CD14-positive monocyte (primary cell): ENCODE results near the gene YTHDC1. TPM values are rescaled to one million over a fixed set of nuclear protein-coding genes. Genes with fewer than 3 reads are reported as not detected.

ENCODE experiments used
- DNase-seq, 3 donors: peaks; one replicate each; pipeline ENCODE4 v3.0.0-alpha.2; 2011 to 2022
- H2AFZ ChIP-seq: 2 replicates; pipeline ENCODE4 v1.6.0; 2012; ENCODE audit warnings: mild to moderate bottlenecking, low read depth, low read length, inconsistent platforms; ENCODE audit not compliant: insufficient read depth, poor library complexity, severe bottlenecking
- H3K27ac ChIP-seq, 2 donors: 1 replicate in 1 of 2; 2 replicates in 1 of 2; pipeline ENCODE4 v1.5.1; 2012 to 2013; ENCODE audit warnings: low read length in 2 of 2, control low read depth in 1 of 2, inconsistent platforms in 1 of 2, low read depth in 1 of 2, mild to moderate bottlenecking in 1 of 2
- H3K27me3 ChIP-seq, 2 donors: one replicate each; pipeline versions ENCODE4 v1.6.0 to v1.6.1; 2011 to 2013; ENCODE audit warnings: low read length in 2 of 2; ENCODE audit not compliant: control insufficient read depth in 2 of 2, insufficient read depth in 2 of 2
- H3K36me3 ChIP-seq, 2 donors: replicated peaks in 1 of 2; 1 replicate in 1 of 2; 2 replicates in 1 of 2; pipeline versions ENCODE4 v1.5.1 to v1.6.1; 2012 to 2013; ENCODE audit warnings: low read length in 2 of 2, control low read depth in 1 of 2, inconsistent platforms in 1 of 2, mild to moderate bottlenecking in 1 of 2; ENCODE audit not compliant: insufficient read depth in 2 of 2, control insufficient read depth in 1 of 2
- H3K4me1 ChIP-seq, 2 donors: 1 replicate in 1 of 2; 2 replicates in 1 of 2; pipeline versions ENCODE4 v1.5.1 to v1.6.1; 2012 to 2013; ENCODE audit warnings: low read length in 2 of 2, control low read depth in 1 of 2, inconsistent platforms in 1 of 2, mild to moderate bottlenecking in 1 of 2, moderate library complexity in 1 of 2; ENCODE audit not compliant: insufficient read depth in 2 of 2, control insufficient read depth in 1 of 2
- H3K4me2 ChIP-seq: replicated peaks from 2 replicates; pipeline ENCODE3; 2012; ENCODE audit warnings: low read length, moderate library complexity, mild to moderate bottlenecking; ENCODE audit not compliant: poor library complexity, severe bottlenecking; ENCODE audit errors: extremely low read depth
- H3K4me3 ChIP-seq, 3 experiments: fragments of 200-600 bp in 1 of 3; sonication (generic) in 1 of 3; replicated peaks in 1 of 3; 1 replicate in 2 of 3; 2 replicates in 1 of 3; pipeline ENCODE4 v1.5.1; 2011 to 2013; ENCODE audit warnings: low read length in 3 of 3, mild to moderate bottlenecking in 3 of 3, control low read depth in 2 of 3, low read depth in 2 of 3, inconsistent platforms in 1 of 3, moderate library complexity in 1 of 3
- H3K79me2 ChIP-seq: 2 replicates; pipeline ENCODE4 v1.6.0; 2012; ENCODE audit warnings: mild to moderate bottlenecking, control low read depth, inconsistent platforms, low read length, moderate library complexity; ENCODE audit not compliant: insufficient read depth
- H3K9ac ChIP-seq: 2 replicates; pipeline ENCODE4 v1.6.0; 2017; ENCODE audit warnings: low read length, mild to moderate bottlenecking; ENCODE audit not compliant: insufficient read depth, poor library complexity, severe bottlenecking
- H3K9me3 ChIP-seq, 2 donors: replicated peaks in 1 of 2; 1 replicate in 1 of 2; 2 replicates in 1 of 2; pipeline versions ENCODE4 v1.5.1 to v1.6.1; 2012 to 2013; ENCODE audit warnings: low read length in 2 of 2, control low read depth in 1 of 2; ENCODE audit not compliant: control insufficient read depth in 1 of 2, insufficient read depth in 1 of 2
- H4K20me1 ChIP-seq: 2 replicates; pipeline ENCODE4 v1.6.0; 2012; ENCODE audit warnings: mild to moderate bottlenecking, low read length, control low read depth, moderate library complexity; ENCODE audit not compliant: insufficient read depth
- H3K27ac Mint-ChIP-seq, 7 donors: one replicate each; pipeline ENCODE4 v1.8.0; 2020; ENCODE audit warnings: mild to moderate bottlenecking in 7 of 7, mixed read lengths in 7 of 7, moderate library complexity in 6 of 7, inconsistent platforms in 2 of 7
- H3K27me3 Mint-ChIP-seq, 3 donors: one replicate each; pipeline ENCODE4 v1.8.0; 2021 to 2022; ENCODE audit warnings: low read depth in 3 of 3, mild to moderate bottlenecking in 3 of 3, mixed read lengths in 3 of 3, moderate library complexity in 3 of 3, inconsistent platforms in 1 of 3
- H3K36me3 Mint-ChIP-seq, 2 donors: one replicate each; pipeline ENCODE4 v1.8.0; 2020; ENCODE audit warnings: mixed read lengths in 2 of 2, inconsistent platforms in 1 of 2, mild to moderate bottlenecking in 1 of 2
- H3K4me1 Mint-ChIP-seq: one replicate; pipeline ENCODE4 v1.8.0; 2020; ENCODE audit warnings: mild to moderate bottlenecking, mixed read lengths
- H3K4me3 Mint-ChIP-seq, 2 donors: one replicate each; pipeline ENCODE4 v1.8.0; 2020; ENCODE audit warnings: mild to moderate bottlenecking in 2 of 2, mixed read lengths in 2 of 2, moderate library complexity in 1 of 2
- H3K9me3 Mint-ChIP-seq, 7 donors: one replicate each; pipeline ENCODE4 v1.8.0; 2020 to 2022; ENCODE audit warnings: mixed read lengths in 7 of 7, mild to moderate bottlenecking in 6 of 7, moderate library complexity in 6 of 7, inconsistent platforms in 2 of 7
- CTCF ChIP-seq: fragments of 200-600 bp; IDR thresholded peaks from one replicate; pipeline ENCODE4 v1.8.0; 2022; ENCODE audit warnings: antibody characterized with exemption, mild to moderate bottlenecking
- WGBS: methylation state at CpG from one replicate; pipeline ENCODE4 v1.1.5; 2013; ENCODE audit warnings: missing lambda C conversion rate; ENCODE audit not compliant: insufficient coverage; 5-methylcytosine and 5-hydroxymethylcytosine counted together
- intact Hi-C, 2 donors: fragments of 100-400 bp; cut with micrococcal nuclease; formaldehyde crosslinking; loops; one replicate each; pipeline versions ENCODE4 v1.15.0 to v1.15.1; 2023
- polyA plus RNA-seq, 3 donors: library from polyadenylated mRNA; depleted of rRNA in 1 of 3; unstranded in 2 of 3; stranded (reverse) in 1 of 3; fragments of 300-500 nt in 2 of 3; fragments of >200 nt in 1 of 3; fragmentation: Illumina TruSeq in 2 of 3; gene quantifications; 1 replicate in 2 of 3; 2 replicates in 1 of 3; pipeline ENCODE4 v1.2.3, GENCODE V29; 2012 to 2021

The YTHDC1 gene
- polyA plus RNA-seq, 3 donors = 11.0 to 30.8 (median 11.5) TPM

GRCh38 chr4:68319040-68319439, 30.9 kb downstream of the YTHDC1 start:
- Mint-ChIP-seq H3K4me3 (no peak overlapping the region), H3K27me3 (no peaks in the 10 kb centered on the region), H3K4me1 (no peaks in the 10 kb centered on the region), H3K36me3 (peaks cover 71 to 86% of the 10 kb centered on the region in 2 donors), H3K27ac (peak overlapping the region in 1 of 7 donors; percentile 11), H3K9me3 (no peaks in the 10 kb centered on the region)
- H3K79me2 ChIP-seq = no peaks in the 10 kb centered on the region
- H3K9ac ChIP-seq = no peak overlapping the region
- no peak for DNase-seq
- no peak overlapping the region for H3K4me3 ChIP-seq
- H3K9me3 ChIP-seq = no peaks in the 10 kb centered on the region
- H3K27me3 ChIP-seq = no peaks in the 10 kb centered on the region
- TF ChIP-seq CTCF = no peak
- H3K4me1 ChIP-seq = no peaks in the 10 kb centered on the region
- intact Hi-C loops = no loop called here
- WGBS = no CpG with 5 or more reads among the region's 1 CpG
- H3K27ac ChIP-seq = no peak overlapping the region
- peaks cover 91 to 99% of the 10 kb centered on the region in 2 donors for H3K36me3 ChIP-seq
- no peak overlapping the region for H2AFZ ChIP-seq
- H4K20me1 ChIP-seq = peaks cover 20% of the 10 kb centered on the region
- H3K4me2 ChIP-seq = no peak overlapping the region

- TF ChIP-seq CTCF = no peak
- WGBS = no CpG with 5 or more reads among the region's 5 CpGs
- peaks cover 71 to 88% of the 10 kb centered on the region in 2 donors for H3K36me3 Mint-ChIP-seq
Observed at GRCh38 chr4:68316193-68316969, 33.5 kb downstream of the YTHDC1 start.

More at GRCh38 chr4:68316193-68316969, 33.5 kb downstream of the YTHDC1 start:
- no peak overlapping the region for H3K4me3 ChIP-seq
- H3K27me3 ChIP-seq = no peaks in the 10 kb centered on the region
- no peak overlapping the region for H2AFZ ChIP-seq
- intact Hi-C loops = no loop called here
- H3K79me2 ChIP-seq = no peaks in the 10 kb centered on the region
- Mint-ChIP-seq H3K27me3 (no peaks in the 10 kb centered on the region), H3K4me3 (no peak overlapping the region), H3K27ac (peak overlapping the region in 1 of 7 donors; percentile 24), H3K4me1 (no peaks in the 10 kb centered on the region), H3K9me3 (no peaks in the 10 kb centered on the region)
- H3K9ac ChIP-seq = no peak overlapping the region
- H3K4me2 ChIP-seq = no peak overlapping the region
- H3K4me1 ChIP-seq = no peaks in the 10 kb centered on the region
- H4K20me1 ChIP-seq = peaks cover 12% of the 10 kb centered on the region
- H3K9me3 ChIP-seq = no peaks in the 10 kb centered on the region
- no peak for DNase-seq
- H3K27ac ChIP-seq = no peak overlapping the region
- H3K36me3 ChIP-seq = peaks cover 86 to 97% of the 10 kb centered on the region in 2 donors
